Activated CD8-positive, alpha-beta T cell treated with anti-CD3 and anti-CD28 coated beads, Interleukin-2, amount 10 ng/mL, durations not matched to agents 7 days and 5 days (primary cell): ENCODE results near the gene ZNF724. TPM values are rescaled to one million over a fixed set of nuclear protein-coding genes. Genes with fewer than 3 reads are reported as not detected.
"Not testable (repeated sequence)": the region's sequence is repeated elsewhere in the genome, so short reads cannot be mapped to it uniquely, and the experiment has no call there.

Experiments
- ATAC-seq: fragments of 150-1000 bp; cut with Tn5 transposase; one replicate; pipeline ENCODE4 v1.10.0; 2021; ENCODE audit warnings: moderate library complexity
- CTCF ChIA-PET: fragments of 350-600 bp; sonication (Branson Sonifier 250); formaldehyde crosslinking; loops from one replicate; lab custom pipeline; 2021; ENCODE audit warnings: antibody characterized with exemption; lab: Charles Lee
- POLR2A ChIA-PET: fragments of 350-600 bp; sonication (Branson Sonifier 250); formaldehyde crosslinking; loops from one replicate; lab custom pipeline; 2021; ENCODE audit warnings: antibody characterized with exemption; lab: Charles Lee
- DNase-seq: peaks from one replicate; pipeline ENCODE4 v3.0.0-alpha.2; 2020
- H3K27ac Mint-ChIP-seq: one replicate; pipeline ENCODE4 v1.8.0; 2021; ENCODE audit warnings: mild to moderate bottlenecking, mixed read lengths
- H3K27me3 Mint-ChIP-seq: one replicate; pipeline ENCODE4 v1.8.0; 2021; ENCODE audit warnings: low read depth, mixed read lengths
- H3K36me3 Mint-ChIP-seq: one replicate; pipeline ENCODE4 v1.8.0; 2021; ENCODE audit warnings: low read depth, mixed read lengths
- H3K4me1 Mint-ChIP-seq: one replicate; pipeline ENCODE4 v1.8.0; 2021; ENCODE audit warnings: low read depth, mixed read lengths
- H3K4me3 Mint-ChIP-seq: one replicate; pipeline ENCODE4 v1.8.0; 2021; ENCODE audit warnings: mild to moderate bottlenecking, mixed read lengths
- H3K9me3 Mint-ChIP-seq: one replicate; pipeline ENCODE4 v1.8.0; 2022; ENCODE audit warnings: mixed read lengths; ENCODE audit not compliant: insufficient read depth
- total RNA-seq, 2 experiments: library from RNA; stranded (reverse); gene quantifications; one replicate each; pipeline ENCODE4 v1.2.3, GENCODE V29; 2021

ZNF724 gene
- total RNA-seq, 2 experiments from 2014 or later: 16.1 to 17.4 TPM

GRCh38 chr19:23273022-23273589, 22.9 kb upstream of the ZNF724 start:
- DNase-seq (peak; percentile 23), ATAC-seq (no peak)
- H3K9me3 Mint-ChIP-seq: peaks cover 17% of the 10 kb centered on the region
- H3K27ac Mint-ChIP-seq: peak overlapping the region; percentile 89
- POLR2A ChIA-PET: interaction anchor here (0.6 to 2.7 kb wide), 18 partner anchors 9 to 815 kb away, joined by 3 to 30 read pairs (median 4); partner anchors contain the start of genes ZNF675, ZNF681, ZNF724 and ZNF726
- H3K27me3 Mint-ChIP-seq: no peaks in the 10 kb centered on the region
- peak overlapping the region; percentile 95 for H3K4me3 Mint-ChIP-seq
- H3K4me1 Mint-ChIP-seq: peaks cover 30% of the 10 kb centered on the region
- H3K36me3 Mint-ChIP-seq: peaks cover 47% of the 10 kb centered on the region
- CTCF ChIA-PET: interaction anchor here (0.9 to 1.1 kb wide), 3 partner anchors 11 to 168 kb away, joined by 3 read pairs; partner anchors contain the start of gene ZNF91

DNA sequence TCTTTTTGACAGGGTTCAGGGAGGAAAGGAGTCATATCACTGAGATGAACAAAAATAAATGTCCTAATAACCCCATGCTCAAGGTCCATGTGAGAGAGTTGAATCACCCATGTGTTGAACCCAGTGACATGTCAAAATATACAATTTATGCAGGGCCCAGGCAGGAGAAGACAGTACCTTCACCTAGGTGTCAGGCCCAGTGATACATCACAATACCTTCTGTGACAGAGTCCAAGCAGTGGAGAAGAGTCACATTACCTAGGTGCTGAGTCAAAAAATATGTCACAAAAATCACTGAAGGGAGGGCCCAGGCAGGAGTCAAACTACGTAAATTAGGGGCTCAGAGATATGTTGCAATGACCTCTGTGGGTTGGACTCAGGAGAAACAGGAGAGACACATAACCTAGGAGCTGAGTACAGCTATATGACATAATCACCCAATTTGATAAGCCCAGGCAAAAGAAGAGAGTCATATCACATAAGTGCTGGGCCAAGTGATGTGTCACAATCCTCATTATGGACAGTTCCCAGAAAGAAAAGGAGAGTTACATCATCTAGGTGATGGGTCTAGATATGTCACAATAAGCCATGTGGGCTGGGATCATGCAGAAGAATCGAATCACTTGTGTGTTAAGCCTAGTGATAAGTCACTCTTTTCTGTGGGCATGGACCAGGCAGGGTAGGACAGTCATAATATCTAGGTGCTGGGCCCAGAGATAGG, 13.8 kb upstream of the ZNF724 start:
- CTCF ChIA-PET: no interaction called here
- DNase-seq (no peak), ATAC-seq (no peak)
- POLR2A ChIA-PET: interaction anchor here (1.1 kb wide), 1 partner anchor 10 kb away, joined by 4 read pairs; no protein-coding TSS in a partner anchor
- no peaks in the 10 kb centered on the region for H3K9me3 Mint-ChIP-seq
- H3K27me3 Mint-ChIP-seq: no peaks in the 10 kb centered on the region
- no peak overlapping the region for H3K4me3 Mint-ChIP-seq
- H3K27ac Mint-ChIP-seq: no peak overlapping the region
- H3K36me3 Mint-ChIP-seq: peaks cover 72% of the 10 kb centered on the region
- peaks cover 2% of the 10 kb centered on the region for H3K4me1 Mint-ChIP-seq

DNA sequence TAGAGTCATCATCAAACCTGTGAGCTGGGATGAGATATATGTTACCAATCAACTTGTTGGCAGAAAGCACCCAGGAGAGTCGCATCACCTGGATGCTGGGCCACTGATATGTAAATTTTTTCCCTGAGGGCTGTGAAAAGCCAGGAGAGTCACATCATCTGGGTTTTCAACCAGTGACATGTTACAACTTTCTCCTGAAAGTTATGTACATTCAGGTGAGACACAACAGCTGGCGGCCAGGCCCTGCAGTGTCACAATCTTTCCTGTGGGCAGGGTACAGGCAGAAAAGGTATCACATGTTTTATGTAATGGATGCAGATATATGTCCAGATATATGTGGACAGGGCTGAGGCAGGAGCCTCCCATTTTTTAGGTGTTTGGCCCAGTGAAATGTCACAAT, 13.2 kb upstream of the ZNF724 start:
- H3K4me1 Mint-ChIP-seq: no peaks in the 10 kb centered on the region
- ChIA-PET POLR2A (interaction anchor here (1.1 kb wide), 1 partner anchor 10 kb away, joined by 4 read pairs; no protein-coding TSS in a partner anchor), CTCF (no interaction called here)
- peaks cover 74% of the 10 kb centered on the region for H3K36me3 Mint-ChIP-seq
- no peak overlapping the region for H3K4me3 Mint-ChIP-seq
- DNase-seq (no peak), ATAC-seq (no peak)
- no peak overlapping the region for H3K27ac Mint-ChIP-seq
- no peaks in the 10 kb centered on the region for H3K27me3 Mint-ChIP-seq
- H3K9me3 Mint-ChIP-seq: no peaks in the 10 kb centered on the region

GRCh38 chr19:23262920-23263319, 12.7 kb upstream of the ZNF724 start:
- Mint-ChIP-seq H3K36me3 (peaks cover 72% of the 10 kb centered on the region), H3K9me3 (no peaks in the 10 kb centered on the region), H3K27me3 (no peaks in the 10 kb centered on the region), H3K27ac (no peak overlapping the region), H3K4me3 (no peak overlapping the region), H3K4me1 (no peaks in the 10 kb centered on the region)
- DNase-seq: no peak
- ATAC-seq: no peak
- CTCF ChIA-PET: no interaction called here
- POLR2A ChIA-PET: no interaction called here

DNA sequence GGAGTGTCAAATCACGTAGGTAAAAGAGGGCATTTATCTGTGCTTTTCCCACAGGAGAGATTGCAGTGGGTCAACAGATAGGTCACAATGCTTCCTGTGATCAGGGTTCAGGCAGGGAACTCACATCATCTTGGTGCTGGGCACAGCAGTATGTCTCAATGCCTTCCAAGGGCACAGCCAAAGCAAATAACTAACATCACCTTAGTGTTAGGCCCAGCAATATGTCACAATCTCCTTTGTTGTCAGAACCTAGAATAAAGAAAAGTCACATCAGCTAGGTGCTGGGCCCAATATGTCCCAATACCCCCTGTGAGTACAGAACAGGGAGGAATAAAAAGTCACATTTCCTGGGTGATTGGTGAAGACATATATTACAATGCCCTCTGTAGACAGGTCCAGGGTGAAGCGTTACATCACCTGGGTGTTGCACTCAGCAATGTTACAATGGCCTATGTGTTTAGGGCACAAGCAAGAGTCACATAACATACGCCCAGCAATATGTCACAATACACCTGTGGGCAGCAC, 11.4 kb upstream of the ZNF724 start:
- CTCF ChIA-PET: no interaction called here

DNA sequence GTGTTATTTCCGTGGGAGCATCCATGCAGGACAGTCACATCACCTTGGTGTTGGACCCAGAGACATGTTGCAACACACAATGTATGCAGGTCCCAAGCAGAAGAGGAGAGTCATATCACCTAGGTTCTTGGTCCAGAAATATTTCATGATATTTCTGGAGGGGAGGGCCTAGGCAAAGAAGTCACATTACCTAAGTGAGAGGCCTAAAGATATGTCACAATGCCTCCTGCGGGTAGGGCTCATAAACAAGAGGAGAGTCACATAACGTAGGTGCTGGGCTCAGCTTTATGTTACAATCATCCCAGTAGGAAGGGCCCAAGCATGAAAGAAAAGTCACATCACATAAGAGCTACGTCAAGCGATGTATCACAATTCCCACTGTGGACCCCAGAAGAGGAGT, 10.8 kb upstream of the ZNF724 start:
- DNase-seq (no peak), ATAC-seq (no peak)
- Mint-ChIP-seq H3K27me3 (no peaks in the 10 kb centered on the region), H3K36me3 (peaks cover 71% of the 10 kb centered on the region), H3K4me1 (no peaks in the 10 kb centered on the region), H3K4me3 (no peak overlapping the region), H3K9me3 (no peaks in the 10 kb centered on the region), H3K27ac (no peak overlapping the region)
- ChIA-PET CTCF (no interaction called here), POLR2A (no interaction called here)

More for the DNA sequence above, 11.4 kb upstream of the ZNF724 start:
- DNase-seq (no peak), ATAC-seq (no peak)
- POLR2A ChIA-PET: no interaction called here
- no peaks in the 10 kb centered on the region for H3K4me1 Mint-ChIP-seq
- no peak overlapping the region for H3K27ac Mint-ChIP-seq
- H3K36me3 Mint-ChIP-seq: peaks cover 68% of the 10 kb centered on the region
- no peaks in the 10 kb centered on the region for H3K9me3 Mint-ChIP-seq
- H3K4me3 Mint-ChIP-seq: no peak overlapping the region
- no peaks in the 10 kb centered on the region for H3K27me3 Mint-ChIP-seq

- peaks cover 76% of the 10 kb centered on the region for H3K36me3 Mint-ChIP-seq
- no peak for ATAC-seq
Measured at GRCh38 chr19:23259961-23260360, 9.8 kb upstream of the ZNF724 start.

GRCh38 chr19:23255700-23256099, 5.5 kb upstream of the ZNF724 start:
- Mint-ChIP-seq H3K9me3 (peaks cover 4% of the 10 kb centered on the region), H3K27ac (no peak overlapping the region), H3K27me3 (no peaks in the 10 kb centered on the region), H3K4me3 (no peak overlapping the region), H3K4me1 (peaks cover 2% of the 10 kb centered on the region), H3K36me3 (peaks cover 48% of the 10 kb centered on the region)
- ChIA-PET POLR2A (no interaction called here), CTCF (no interaction called here)
- no peak for DNase-seq
- no peak for ATAC-seq

More at GRCh38 chr19:23259961-23260360, 9.8 kb upstream of the ZNF724 start:
- Mint-ChIP-seq H3K4me3 (no peak overlapping the region), H3K4me1 (no peaks in the 10 kb centered on the region), H3K27ac (no peak overlapping the region), H3K9me3 (no peaks in the 10 kb centered on the region), H3K27me3 (no peaks in the 10 kb centered on the region)
- ChIA-PET CTCF (no interaction called here), POLR2A (interaction anchor here (1.4 kb wide), 1 partner anchor 14 kb away, joined by 3 read pairs; no protein-coding TSS in a partner anchor)
- DNase-seq: no peak

- Mint-ChIP-seq H3K4me1 (peaks cover 6% of the 10 kb centered on the region), H3K36me3 (peaks cover 38% of the 10 kb centered on the region), H3K9me3 (peaks cover 4% of the 10 kb centered on the region), H3K27ac (no peak overlapping the region), H3K4me3 (no peak overlapping the region), H3K27me3 (no peaks in the 10 kb centered on the region)
- ChIA-PET POLR2A (interaction anchor here (2.2 kb wide), 1 partner anchor 19 kb away, joined by 7 read pairs; no protein-coding TSS in a partner anchor), CTCF (no interaction called here)
- ATAC-seq (no peak), DNase-seq (no peak)
Measured at GRCh38 chr19:23254141-23254910, 4.1 kb upstream of the ZNF724 start.

GRCh38 chr19:23253256-23253655, 3.1 kb upstream of the ZNF724 start:
- ATAC-seq, CTCF ChIA-PET, H3K27ac Mint-ChIP-seq, H3K4me1 Mint-ChIP-seq, H3K4me3 Mint-ChIP-seq, H3K9me3 Mint-ChIP-seq, DNase-seq, H3K27me3 Mint-ChIP-seq: not testable (repeated sequence)
- POLR2A ChIA-PET: interaction anchor here (2.2 kb wide), 1 partner anchor 20 kb away, joined by 7 read pairs; no protein-coding TSS in a partner anchor
- H3K36me3 Mint-ChIP-seq: peaks cover 36% of the 10 kb centered on the region

GRCh38 chr19:23241419-23241818, 8.8 kb downstream of the ZNF724 start:
- Mint-ChIP-seq H3K27me3 (no peaks in the 10 kb centered on the region), H3K36me3 (peaks cover 80% of the 10 kb centered on the region), H3K27ac (no peak overlapping the region), H3K9me3 (peaks cover 47% of the 10 kb centered on the region), H3K4me1 (no peaks in the 10 kb centered on the region), H3K4me3 (no peak overlapping the region)
- ATAC-seq (no peak), DNase-seq (no peak)
- POLR2A ChIA-PET: interaction anchor here (0.6 to 1.6 kb wide), 2 partner anchors 9 to 10 kb away, joined by 3 to 6 read pairs; partner anchors contain the start of gene ZNF724
- CTCF ChIA-PET: interaction anchor here (1.0 kb wide), 1 partner anchor 9 kb away, joined by 3 read pairs; the partner anchor contains the start of gene ZNF724
